Measurements from ENCODE around the gene TMEM204.

Gene TMEM204

GRCh38 chr16:1530883-1531637, 2.4 kb upstream of the TMEM204 start:
- Histone ChIP-seq H3K27ac (ENCODE audit: low read length) (no peak overlapping the region), H3K9ac (ENCODE audit: low read length) (no peak overlapping the region), H3K9me3 (ENCODE audit: insufficient read depth, low read length) (no peaks in the 10 kb centered on the region), H3K36me3 (replicated peaks; ENCODE audit: low read depth, low read length) (no peaks in the 10 kb centered on the region), H3K79me2 (ENCODE audit: low read length) (no peaks in the 10 kb centered on the region), H3K27me3 (ENCODE audit: low read depth, low read length) (no peaks in the 10 kb centered on the region), H3K4me3 (ENCODE audit: low read length) (no peak overlapping the region), H3K4me2 (ENCODE audit: low read length) (no peak overlapping the region), H2AFZ (ENCODE audit: low read depth, low read length) (no peak overlapping the region), H4K20me1 (ENCODE audit: insufficient read depth, low read length) (no peaks in the 10 kb centered on the region), H3K4me1 (ENCODE audit: low read length) (no peaks in the 10 kb centered on the region)
- TF ChIP-seq, protein P1, sequence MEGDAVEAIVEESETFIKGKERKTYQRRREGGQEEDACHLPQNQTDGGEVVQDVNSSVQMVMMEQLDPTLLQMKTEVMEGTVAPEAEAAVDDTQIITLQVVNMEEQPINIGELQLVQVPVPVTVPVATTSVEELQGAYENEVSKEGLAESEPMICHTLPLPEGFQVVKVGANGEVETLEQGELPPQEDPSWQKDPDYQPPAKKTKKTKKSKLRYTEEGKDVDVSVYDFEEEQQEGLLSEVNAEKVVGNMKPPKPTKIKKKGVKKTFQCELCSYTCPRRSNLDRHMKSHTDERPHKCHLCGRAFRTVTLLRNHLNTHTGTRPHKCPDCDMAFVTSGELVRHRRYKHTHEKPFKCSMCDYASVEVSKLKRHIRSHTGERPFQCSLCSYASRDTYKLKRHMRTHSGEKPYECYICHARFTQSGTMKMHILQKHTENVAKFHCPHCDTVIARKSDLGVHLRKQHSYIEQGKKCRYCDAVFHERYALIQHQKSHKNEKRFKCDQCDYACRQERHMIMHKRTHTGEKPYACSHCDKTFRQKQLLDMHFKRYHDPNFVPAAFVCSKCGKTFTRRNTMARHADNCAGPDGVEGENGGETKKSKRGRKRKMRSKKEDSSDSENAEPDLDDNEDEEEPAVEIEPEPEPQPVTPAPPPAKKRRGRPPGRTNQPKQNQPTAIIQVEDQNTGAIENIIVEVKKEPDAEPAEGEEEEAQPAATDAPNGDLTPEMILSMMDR (IDR thresholded peaks at IDR 0.05; ENCODE audit: low read depth, low read length): no peak
- TF ChIP-seq EZH2phosphoT487 (IDR thresholded peaks at IDR 0.05; ENCODE audit: low read depth): no peak

DNA sequence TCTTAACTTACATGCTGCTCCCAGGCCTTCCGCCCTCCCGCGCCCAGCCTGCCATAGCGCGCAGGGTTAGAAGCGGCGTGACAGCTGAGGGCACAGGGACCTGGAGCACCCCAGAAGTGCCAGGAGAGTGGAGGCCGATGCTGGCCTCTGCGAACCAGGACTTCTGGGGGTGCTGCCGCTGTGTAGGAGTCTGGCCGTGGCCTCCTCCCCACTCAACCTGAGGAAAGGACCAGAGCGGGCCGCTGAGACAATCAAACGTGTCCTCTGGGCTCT, 1.9 kb upstream of the TMEM204 start:
- TF ChIP-seq, protein P1 (IDR thresholded peaks at IDR 0.05; ENCODE audit: low read depth, low read length): no peak
- no peak for TF ChIP-seq EZH2phosphoT487 (IDR thresholded peaks at IDR 0.05; ENCODE audit: low read depth)
- no peak overlapping the region for H3K27ac ChIP-seq (ENCODE audit: low read length)

DNA sequence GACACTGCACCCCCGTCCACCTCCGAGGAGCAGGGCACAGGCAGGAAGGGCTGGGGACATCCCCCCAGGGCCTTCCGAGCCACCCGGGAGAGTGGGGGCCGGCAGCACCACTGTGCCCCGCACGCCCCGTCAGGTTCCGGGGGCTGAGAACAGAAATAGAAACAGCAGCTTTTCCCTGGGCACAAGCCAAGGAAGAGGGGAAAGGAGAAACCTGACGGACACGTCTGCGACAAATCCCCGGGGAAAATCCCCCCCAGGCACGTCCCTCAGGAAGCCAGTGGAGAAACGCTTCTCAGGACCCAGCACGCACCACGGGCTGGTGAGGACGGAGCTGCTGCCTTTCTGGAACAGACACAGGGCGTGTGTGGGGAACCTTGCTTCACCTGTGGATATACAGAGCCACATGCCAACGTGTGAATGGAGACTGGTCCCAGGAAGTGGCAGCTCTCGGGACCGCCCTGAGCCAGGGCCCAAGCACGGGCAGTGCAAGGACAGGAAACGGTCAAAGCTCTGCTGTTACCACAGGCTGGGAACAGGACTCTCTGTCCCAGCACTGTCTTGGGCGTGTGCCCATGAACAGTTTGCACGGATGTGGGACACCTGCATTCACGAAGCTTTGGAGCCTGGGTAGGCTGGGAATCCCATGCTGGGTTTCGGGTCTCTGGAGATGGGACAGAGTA, 1.2 kb upstream of the TMEM204 start:
- H3K79me2 ChIP-seq (ENCODE audit: low read length): no peaks in the 10 kb centered on the region
- H3K9ac ChIP-seq (ENCODE audit: low read length): no peak overlapping the region
- no peak overlapping the region for H2AFZ ChIP-seq (ENCODE audit: low read depth, low read length)
- no peak overlapping the region for H3K4me2 ChIP-seq (ENCODE audit: low read length)
- TF ChIP-seq, protein P1 (IDR thresholded peaks at IDR 0.05; ENCODE audit: low read depth, low read length): no peak
- no peak for TF ChIP-seq EZH2phosphoT487 (IDR thresholded peaks at IDR 0.05; ENCODE audit: low read depth)
- H3K9me3 ChIP-seq (ENCODE audit: insufficient read depth, low read length): no peaks in the 10 kb centered on the region
- no peaks in the 10 kb centered on the region for H4K20me1 ChIP-seq (ENCODE audit: insufficient read depth, low read length)
- H3K4me1 ChIP-seq (ENCODE audit: low read length): no peaks in the 10 kb centered on the region
- no peak overlapping the region for H3K4me3 ChIP-seq (ENCODE audit: low read length)
- no peaks in the 10 kb centered on the region for H3K27me3 ChIP-seq (ENCODE audit: low read depth, low read length)
- no peaks in the 10 kb centered on the region for H3K36me3 ChIP-seq (replicated peaks; ENCODE audit: low read depth, low read length)
- no peak overlapping the region for H3K27ac ChIP-seq (ENCODE audit: low read length)

More for the DNA sequence above, 1.9 kb upstream of the TMEM204 start:
- H3K36me3 ChIP-seq (replicated peaks; ENCODE audit: low read depth, low read length): no peaks in the 10 kb centered on the region
- H3K27me3 ChIP-seq (ENCODE audit: low read depth, low read length): no peaks in the 10 kb centered on the region
- H3K4me1 ChIP-seq (ENCODE audit: low read length): no peaks in the 10 kb centered on the region
- no peaks in the 10 kb centered on the region for H4K20me1 ChIP-seq (ENCODE audit: insufficient read depth, low read length)
- no peak overlapping the region for H3K4me3 ChIP-seq (ENCODE audit: low read length)
- H2AFZ ChIP-seq (ENCODE audit: low read depth, low read length): no peak overlapping the region
- H3K9ac ChIP-seq (ENCODE audit: low read length): no peak overlapping the region
- no peaks in the 10 kb centered on the region for H3K79me2 ChIP-seq (ENCODE audit: low read length)
- no peaks in the 10 kb centered on the region for H3K9me3 ChIP-seq (ENCODE audit: insufficient read depth, low read length)
- H3K4me2 ChIP-seq (ENCODE audit: low read length): no peak overlapping the region

DNA sequence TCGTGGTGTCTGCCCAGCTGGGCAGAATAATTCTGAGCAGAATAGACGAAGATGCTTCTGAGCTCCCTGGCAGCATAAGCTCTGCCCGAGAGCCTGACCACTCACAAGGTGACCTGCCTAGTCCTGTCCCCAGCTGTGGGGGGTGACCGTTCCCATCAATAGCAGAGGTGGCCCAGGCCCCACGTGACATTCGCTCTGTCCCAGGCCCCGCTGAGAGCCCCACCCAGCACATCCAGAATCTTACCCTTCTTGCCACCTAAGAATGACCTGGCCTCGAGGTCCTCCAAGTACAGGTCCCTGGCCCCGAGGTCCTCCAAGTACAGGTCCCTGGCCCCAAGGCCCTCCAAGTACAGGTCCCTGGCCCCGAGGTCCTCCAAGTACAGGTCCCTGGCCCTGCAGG, 695 bp upstream of the TMEM204 start:
- TF ChIP-seq, protein P1 (IDR thresholded peaks at IDR 0.05; ENCODE audit: low read depth, low read length): no peak
- TF ChIP-seq EZH2phosphoT487 (IDR thresholded peaks at IDR 0.05; ENCODE audit: low read depth): no peak
- H3K27ac ChIP-seq (ENCODE audit: low read length): no peak overlapping the region

More for the DNA sequence above, 695 bp upstream of the TMEM204 start:
- H3K9ac ChIP-seq (ENCODE audit: low read length): no peak overlapping the region
- H3K36me3 ChIP-seq (replicated peaks; ENCODE audit: low read depth, low read length): no peaks in the 10 kb centered on the region
- H3K4me1 ChIP-seq (ENCODE audit: low read length): no peaks in the 10 kb centered on the region
- no peaks in the 10 kb centered on the region for H3K9me3 ChIP-seq (ENCODE audit: insufficient read depth, low read length)
- no peak overlapping the region for H3K4me3 ChIP-seq (ENCODE audit: low read length)
- no peaks in the 10 kb centered on the region for H4K20me1 ChIP-seq (ENCODE audit: insufficient read depth, low read length)
- no peaks in the 10 kb centered on the region for H3K79me2 ChIP-seq (ENCODE audit: low read length)
- no peak overlapping the region for H2AFZ ChIP-seq (ENCODE audit: low read depth, low read length)
- no peaks in the 10 kb centered on the region for H3K27me3 ChIP-seq (ENCODE audit: low read depth, low read length)
- no peak overlapping the region for H3K4me2 ChIP-seq (ENCODE audit: low read length)
